Spinal cord (tissue), 10 donors: Measurements from ENCODE around the gene TSHZ2. TPM values are rescaled to one million over a fixed set of nuclear protein-coding genes. Genes with fewer than 3 reads are reported as not detected.

Experiments
- DNase-seq, 6 donors: peaks; one replicate each; pipeline versions ENCODE4 v3.0.0 to v3.0.0-alpha.2; 2013 to 2015; ENCODE audit warnings: low spot score in 6 of 6, low read depth in 4 of 6
- H3K27ac ChIP-seq: one replicate; pipeline ENCODE4 v1.5.1; 2013; ENCODE audit warnings: low read depth, low read length, control low read depth
- H3K27me3 ChIP-seq: one replicate; pipeline ENCODE4 v1.6.1; 2013; ENCODE audit warnings: low read length; ENCODE audit not compliant: control insufficient read depth, insufficient read depth
- H3K36me3 ChIP-seq: one replicate; pipeline ENCODE4 v1.6.1; 2013; ENCODE audit warnings: low read length; ENCODE audit not compliant: control insufficient read depth, insufficient read depth
- H3K4me1 ChIP-seq: one replicate; pipeline ENCODE4 v1.6.1; 2013; ENCODE audit warnings: low read length; ENCODE audit not compliant: control insufficient read depth, insufficient read depth
- H3K4me3 ChIP-seq: one replicate; pipeline ENCODE4 v1.5.1; 2013; ENCODE audit warnings: low read depth, low read length, control low read depth
- H3K9me3 ChIP-seq: one replicate; pipeline ENCODE4 v1.6.1; 2013; ENCODE audit warnings: low read length; ENCODE audit not compliant: control insufficient read depth, insufficient read depth
- WGBS: methylation state at CpG from one replicate; pipeline ENCODE4 v1.1.5; 2013; ENCODE audit warnings: missing lambda C conversion rate; ENCODE audit not compliant: insufficient coverage; 5-methylcytosine and 5-hydroxymethylcytosine counted together
- polyA plus RNA-seq, 2 donors: library from polyadenylated mRNA; unstranded; fragments of 120-200 nt; gene quantifications; one replicate each; pipeline ENCODE4 v1.2.1, GENCODE V29; 2013; ENCODE audit not compliant: insufficient read length in 2 of 2
- total RNA-seq, 2 donors: library from RNA; depleted of rRNA in 1 of 2; stranded (reverse); fragments of 120-200 nt in 1 of 2; fragments of >200 nt in 1 of 2; gene quantifications; one replicate each; pipeline versions ENCODE4 v1.2.3 to v1.2.4, GENCODE V29; 2013 to 2014
- donor health status: healthy.

The TSHZ2 gene
- total and polyA plus RNA-seq, 4 donors: 11.8 to 33.0 (median 25.7) TPM

GRCh38 chr20:53332022-53332837, 360.1 kb downstream of the TSHZ2 start:
- Histone ChIP-seq H3K4me1 (peaks cover 3% of the 10 kb centered on the region), H3K9me3 (no peaks in the 10 kb centered on the region), H3K27ac (no peak overlapping the region), H3K27me3 (no peaks in the 10 kb centered on the region), H3K4me3 (no peak overlapping the region), H3K36me3 (no peaks in the 10 kb centered on the region)
- peak in 1 of 6 donors; percentile 19 for DNase-seq
- 84% methylated on average over 8 of the region's 9 CpGs for WGBS

GRCh38 chr20:53334861-53335260, 362.7 kb downstream of the TSHZ2 start:
- no peak for DNase-seq
- Histone ChIP-seq H3K27ac (no peak overlapping the region), H3K4me3 (no peak overlapping the region), H3K27me3 (no peaks in the 10 kb centered on the region), H3K36me3 (no peaks in the 10 kb centered on the region), H3K4me1 (peaks cover 6% of the 10 kb centered on the region), H3K9me3 (no peaks in the 10 kb centered on the region)
- 99% methylated on average over 8 of the region's 8 CpGs for WGBS

- DNase-seq: peak in 1 of 6 donors; percentile 70
- no peaks in the 10 kb centered on the region for H3K36me3 ChIP-seq
- no peaks in the 10 kb centered on the region for H3K9me3 ChIP-seq
- WGBS: 80% methylated on average over 2 of the region's 6 CpGs
- H3K4me1 ChIP-seq: peaks cover 6% of the 10 kb centered on the region
- H3K27me3 ChIP-seq: no peaks in the 10 kb centered on the region
- H3K4me3 ChIP-seq: no peak overlapping the region
- no peak overlapping the region for H3K27ac ChIP-seq
Observed at GRCh38 chr20:53335555-53335954, 363.4 kb downstream of the TSHZ2 start.

- Histone ChIP-seq H3K27me3 (no peaks in the 10 kb centered on the region), H3K36me3 (no peaks in the 10 kb centered on the region), H3K27ac (no peak overlapping the region), H3K9me3 (no peaks in the 10 kb centered on the region), H3K4me1 (peaks cover 4% of the 10 kb centered on the region), H3K4me3 (no peak overlapping the region)
- peak in 1 of 6 donors; percentile 70 for DNase-seq
- WGBS: 83% methylated on average over 1 of the region's 3 CpGs
Observed at GRCh38 chr20:53336892-53337291, 364.7 kb downstream of the TSHZ2 start.

GRCh38 chr20:53337390-53338101, 365.4 kb downstream of the TSHZ2 start:
- Histone ChIP-seq H3K4me1 (peaks cover 4% of the 10 kb centered on the region), H3K4me3 (no peak overlapping the region), H3K27me3 (no peaks in the 10 kb centered on the region), H3K27ac (no peak overlapping the region), H3K36me3 (no peaks in the 10 kb centered on the region), H3K9me3 (no peaks in the 10 kb centered on the region)
- peak in 1 of 6 donors; percentile 79 for DNase-seq
- 87% methylated on average over 3 of the region's 8 CpGs for WGBS

GRCh38 chr20:53338716-53339115, 366.6 kb downstream of the TSHZ2 start:
- no peak overlapping the region for H3K27ac ChIP-seq
- no peaks in the 10 kb centered on the region for H3K36me3 ChIP-seq
- no peaks in the 10 kb centered on the region for H3K9me3 ChIP-seq
- no peak overlapping the region for H3K4me3 ChIP-seq
- H3K4me1 ChIP-seq: peaks cover 4% of the 10 kb centered on the region
- H3K27me3 ChIP-seq: no peaks in the 10 kb centered on the region
- 91% methylated on average over 4 of the region's 4 CpGs for WGBS
- no peak for DNase-seq

GRCh38 chr20:53342429-53342828, 370.3 kb downstream of the TSHZ2 start:
- no peak for DNase-seq
- Histone ChIP-seq H3K9me3 (no peaks in the 10 kb centered on the region), H3K4me1 (peaks cover 7% of the 10 kb centered on the region), H3K27me3 (no peaks in the 10 kb centered on the region), H3K27ac (no peak overlapping the region), H3K4me3 (no peak overlapping the region), H3K36me3 (no peaks in the 10 kb centered on the region)
- 67% methylated on average over 1 of the region's 6 CpGs for WGBS

- Histone ChIP-seq H3K9me3 (no peaks in the 10 kb centered on the region), H3K27ac (no peak overlapping the region), H3K4me3 (no peak overlapping the region), H3K4me1 (peaks cover 7% of the 10 kb centered on the region), H3K27me3 (no peaks in the 10 kb centered on the region), H3K36me3 (no peaks in the 10 kb centered on the region)
- DNase-seq: peak in 1 of 6 donors; percentile 83
- 56% methylated on average over 6 of the region's 6 CpGs for WGBS
Observed at GRCh38 chr20:53343448-53343847, 371.3 kb downstream of the TSHZ2 start.

- no peak for DNase-seq
- H3K9me3 ChIP-seq: peaks cover 1% of the 10 kb centered on the region
- H3K36me3 ChIP-seq: no peaks in the 10 kb centered on the region
- WGBS: 89% methylated on average over 1 of the region's 1 CpG
- H3K4me1 ChIP-seq: peaks cover 4% of the 10 kb centered on the region
- H3K4me3 ChIP-seq: no peak overlapping the region
- no peaks in the 10 kb centered on the region for H3K27me3 ChIP-seq
- no peak overlapping the region for H3K27ac ChIP-seq
Observed at GRCh38 chr20:53344891-53345290, 372.7 kb downstream of the TSHZ2 start.
